OCI-LY1 (cell line): Measurements from ENCODE around the gene CAMTA1.

Experiments used
- EZH2 ChIP-seq: fragments of 200-600 bp; sonication (generic), shearing (Covaris generic); IDR thresholded peaks from 2 replicates; pipeline ENCODE4 v1.8.0; 2017; ENCODE audit warnings: borderline replicate concordance, mixed run types, mild to moderate bottlenecking, antibody characterized with exemption, low read length, moderate library complexity, mixed read lengths
- TF ChIP-seq, protein P1 (sequence below): fragments of 200-600 bp; sonication (generic), shearing (Covaris generic); IDR thresholded peaks from 2 replicates; pipeline ENCODE4 v1.5.1; 2017; ENCODE audit warnings: mild to moderate bottlenecking, antibody characterized with exemption, low read length, moderate library complexity, mixed read lengths

GRCh38 chr1:7350804-7351203, 565.5 kb downstream of the CAMTA1 start:
- TF ChIP-seq, protein P1, sequence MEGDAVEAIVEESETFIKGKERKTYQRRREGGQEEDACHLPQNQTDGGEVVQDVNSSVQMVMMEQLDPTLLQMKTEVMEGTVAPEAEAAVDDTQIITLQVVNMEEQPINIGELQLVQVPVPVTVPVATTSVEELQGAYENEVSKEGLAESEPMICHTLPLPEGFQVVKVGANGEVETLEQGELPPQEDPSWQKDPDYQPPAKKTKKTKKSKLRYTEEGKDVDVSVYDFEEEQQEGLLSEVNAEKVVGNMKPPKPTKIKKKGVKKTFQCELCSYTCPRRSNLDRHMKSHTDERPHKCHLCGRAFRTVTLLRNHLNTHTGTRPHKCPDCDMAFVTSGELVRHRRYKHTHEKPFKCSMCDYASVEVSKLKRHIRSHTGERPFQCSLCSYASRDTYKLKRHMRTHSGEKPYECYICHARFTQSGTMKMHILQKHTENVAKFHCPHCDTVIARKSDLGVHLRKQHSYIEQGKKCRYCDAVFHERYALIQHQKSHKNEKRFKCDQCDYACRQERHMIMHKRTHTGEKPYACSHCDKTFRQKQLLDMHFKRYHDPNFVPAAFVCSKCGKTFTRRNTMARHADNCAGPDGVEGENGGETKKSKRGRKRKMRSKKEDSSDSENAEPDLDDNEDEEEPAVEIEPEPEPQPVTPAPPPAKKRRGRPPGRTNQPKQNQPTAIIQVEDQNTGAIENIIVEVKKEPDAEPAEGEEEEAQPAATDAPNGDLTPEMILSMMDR: no peak
- TF ChIP-seq EZH2: no peak
